GM21447 (cell line): Measurements from ENCODE around the gene LYPD4.

Source experiments
- ATAC-seq: cut with Tn5 transposase; IDR thresholded peaks from one replicate; pipeline ENCODE4 v1.9.1; 2021; ENCODE audit not compliant: unreplicated experiment

Gene LYPD4, protein sequence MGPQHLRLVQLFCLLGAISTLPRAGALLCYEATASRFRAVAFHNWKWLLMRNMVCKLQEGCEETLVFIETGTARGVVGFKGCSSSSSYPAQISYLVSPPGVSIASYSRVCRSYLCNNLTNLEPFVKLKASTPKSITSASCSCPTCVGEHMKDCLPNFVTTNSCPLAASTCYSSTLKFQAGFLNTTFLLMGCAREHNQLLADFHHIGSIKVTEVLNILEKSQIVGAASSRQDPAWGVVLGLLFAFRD

DNA sequence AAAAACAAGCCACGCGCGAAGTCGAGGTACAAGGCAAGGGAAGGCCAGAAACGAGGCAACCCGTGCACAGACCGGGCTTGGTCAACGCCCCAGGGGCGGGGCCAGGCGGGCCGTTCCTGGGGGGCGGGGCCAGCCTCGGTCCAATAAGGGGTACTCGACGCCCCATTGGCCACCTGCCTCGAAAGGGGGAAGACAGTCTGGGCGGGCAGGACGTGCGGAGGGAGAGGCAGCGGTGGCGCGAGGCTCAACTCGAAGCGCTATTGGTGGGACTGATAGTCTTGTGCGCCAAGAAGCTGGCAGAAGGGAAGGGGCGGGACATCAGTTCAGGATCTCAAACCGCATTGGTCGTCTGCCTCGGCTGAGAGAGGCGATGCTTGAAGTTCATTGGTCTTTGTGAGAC lies at the start of gene LYPD4:
Gene LYPD4 (minus strand): TSS at position 83 of the 400 bp plus-strand sequence. CDS start 5,398 bp downstream, outside the sequence.
- ATAC-seq, result no peak

DNA sequence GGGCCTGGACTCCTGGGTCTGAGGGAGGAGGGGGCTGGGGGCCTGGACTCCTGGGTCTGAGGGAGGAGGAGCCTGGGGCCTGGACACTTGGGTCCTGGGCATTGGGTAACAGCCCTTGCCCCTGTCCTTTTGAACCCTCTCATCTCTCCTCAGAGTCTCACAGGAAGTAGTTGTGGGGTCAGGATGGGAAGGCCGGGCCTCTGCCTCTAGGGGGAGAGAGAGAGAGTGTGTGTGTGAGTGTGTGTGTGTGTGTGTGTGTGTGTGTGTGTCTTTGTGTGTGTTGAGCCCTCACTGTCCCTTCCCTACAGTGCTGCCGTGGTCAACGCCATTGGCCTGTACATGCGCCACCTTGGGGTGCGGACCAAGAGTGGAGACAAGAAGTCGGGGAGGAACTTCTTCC lies 49.4 kb upstream of the LYPD4 start:
- ATAC-seq, result no peak

DNA sequence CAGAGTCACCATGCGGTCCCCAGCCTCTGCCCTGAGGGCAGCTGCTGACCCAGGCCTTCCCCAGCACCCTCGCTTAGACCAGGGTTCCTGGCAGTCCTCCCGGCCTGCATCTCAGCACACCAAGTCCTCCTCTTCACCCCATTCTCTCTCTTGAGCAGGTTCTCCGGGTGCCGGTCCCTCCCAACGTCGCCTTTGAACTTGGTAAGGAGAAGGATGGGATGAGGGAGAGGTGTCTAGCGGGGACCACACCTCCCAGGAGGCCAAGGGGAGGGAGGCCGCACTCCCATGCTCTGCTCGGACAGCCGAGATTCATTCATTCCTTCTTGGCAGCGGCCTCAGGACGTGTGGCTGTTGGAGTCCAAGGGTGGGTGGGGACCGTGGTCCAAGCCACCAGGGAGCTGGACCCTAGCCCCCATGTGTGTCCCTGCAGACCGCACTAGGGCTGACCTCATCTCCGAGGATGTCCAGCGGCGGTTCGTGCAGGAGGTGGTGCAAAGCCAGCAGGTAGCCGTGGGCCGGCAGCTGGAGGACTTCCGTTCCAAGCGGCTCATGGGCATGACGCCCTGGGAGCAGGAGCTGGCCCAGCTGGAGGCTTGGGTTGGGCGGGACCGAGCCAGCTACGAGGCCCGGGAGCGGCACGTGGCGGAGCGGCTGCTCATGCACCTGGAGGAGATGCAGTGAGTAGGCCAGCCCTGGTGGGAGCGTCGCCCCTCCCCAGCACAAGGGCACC lies 47.9 kb upstream of the LYPD4 start:
- no peak for ATAC-seq

DNA sequence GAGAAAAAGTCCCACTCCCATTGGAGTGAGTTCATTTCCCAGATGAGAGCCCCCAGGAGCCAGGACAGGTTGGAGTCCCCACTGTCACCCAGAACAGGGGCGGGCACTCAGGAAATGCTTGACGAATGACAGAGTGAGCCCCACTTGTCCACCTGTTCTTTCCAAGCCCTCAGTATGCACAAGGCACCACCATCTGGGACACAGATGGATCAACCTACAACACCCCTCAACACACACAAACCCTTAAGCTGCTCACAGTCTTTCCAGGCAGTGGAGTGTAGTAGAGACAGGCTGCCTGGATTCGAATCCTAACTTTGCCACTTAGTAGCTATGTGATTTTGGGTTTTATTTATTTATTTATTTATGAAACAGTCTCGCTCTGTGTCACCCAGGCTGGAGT lies 46.5 kb upstream of the LYPD4 start:
- no peak for ATAC-seq

DNA sequence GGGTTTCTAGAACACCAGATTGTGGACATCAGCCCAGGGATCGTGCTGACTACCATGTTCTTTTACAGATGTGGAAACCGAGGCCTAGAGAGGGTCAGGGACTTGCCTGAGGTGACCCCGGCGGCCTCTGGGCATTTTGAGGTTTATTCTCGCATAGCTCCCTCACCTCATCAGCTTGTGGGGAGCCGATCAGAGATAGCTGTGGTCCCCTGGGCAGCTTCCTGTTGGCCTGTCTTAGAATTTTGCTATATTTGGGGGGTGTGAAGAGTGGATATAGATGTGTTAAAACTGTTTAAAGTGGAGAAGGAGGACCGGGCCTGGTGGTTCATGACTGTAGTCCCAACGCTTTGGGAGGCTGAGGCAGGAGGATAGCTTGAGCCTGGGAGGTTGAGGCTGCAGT lies 45.4 kb upstream of the LYPD4 start:
- no peak for ATAC-seq

DNA sequence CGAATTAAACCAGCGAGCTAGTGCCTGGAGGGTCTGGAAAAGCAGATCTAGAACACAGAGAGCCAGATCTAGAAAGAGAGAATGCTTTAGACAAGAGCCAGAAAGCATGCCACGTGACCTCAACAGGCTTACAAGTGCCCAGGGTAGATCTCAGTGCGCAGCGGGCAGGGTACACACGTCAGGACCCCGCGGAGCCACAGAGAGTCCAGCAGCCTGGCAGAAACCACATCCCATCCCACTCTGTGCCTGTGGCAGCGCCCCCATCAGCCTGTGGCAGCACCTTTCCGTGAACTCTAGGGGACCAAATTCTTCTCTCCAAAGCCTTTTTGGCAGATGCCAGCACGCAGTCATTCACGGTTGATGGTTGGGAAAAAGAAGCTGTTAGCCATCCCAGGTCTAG lies 44.4 kb upstream of the LYPD4 start:
- ATAC-seq, result no peak

DNA sequence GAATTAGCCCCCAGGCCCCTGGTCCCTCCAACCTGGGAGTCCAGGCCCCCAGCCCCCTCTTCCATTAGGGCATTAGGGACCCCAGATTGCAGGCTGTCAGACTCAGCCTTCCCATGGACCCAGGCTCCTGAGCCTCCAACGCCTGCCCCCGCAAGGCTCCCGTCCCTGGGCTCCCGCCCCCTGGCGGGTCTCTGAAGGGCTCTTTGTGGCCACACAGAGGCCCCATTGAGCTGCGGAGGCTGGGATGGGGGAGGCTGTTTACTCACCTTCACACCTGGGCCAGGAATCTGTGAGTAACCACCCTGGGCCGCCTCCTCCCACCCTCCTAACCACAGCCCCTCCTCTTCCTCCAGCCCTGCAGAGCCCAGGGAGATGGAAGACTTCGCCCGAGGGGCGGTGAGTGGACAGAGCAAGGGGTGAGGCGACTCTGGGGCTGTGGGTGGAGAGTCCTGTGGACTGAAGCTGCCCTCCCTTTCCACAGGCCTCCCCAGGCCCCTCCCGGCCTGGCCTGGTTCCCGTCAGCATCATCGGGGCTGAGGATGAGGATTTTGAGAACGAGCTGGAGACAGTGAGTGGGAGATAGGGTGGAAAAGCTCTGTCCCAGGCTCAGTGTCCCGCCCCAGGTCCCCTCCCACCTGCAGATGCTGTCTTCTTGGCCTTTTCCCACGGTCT lies 43.4 kb upstream of the LYPD4 start:
- no peak for ATAC-seq

DNA sequence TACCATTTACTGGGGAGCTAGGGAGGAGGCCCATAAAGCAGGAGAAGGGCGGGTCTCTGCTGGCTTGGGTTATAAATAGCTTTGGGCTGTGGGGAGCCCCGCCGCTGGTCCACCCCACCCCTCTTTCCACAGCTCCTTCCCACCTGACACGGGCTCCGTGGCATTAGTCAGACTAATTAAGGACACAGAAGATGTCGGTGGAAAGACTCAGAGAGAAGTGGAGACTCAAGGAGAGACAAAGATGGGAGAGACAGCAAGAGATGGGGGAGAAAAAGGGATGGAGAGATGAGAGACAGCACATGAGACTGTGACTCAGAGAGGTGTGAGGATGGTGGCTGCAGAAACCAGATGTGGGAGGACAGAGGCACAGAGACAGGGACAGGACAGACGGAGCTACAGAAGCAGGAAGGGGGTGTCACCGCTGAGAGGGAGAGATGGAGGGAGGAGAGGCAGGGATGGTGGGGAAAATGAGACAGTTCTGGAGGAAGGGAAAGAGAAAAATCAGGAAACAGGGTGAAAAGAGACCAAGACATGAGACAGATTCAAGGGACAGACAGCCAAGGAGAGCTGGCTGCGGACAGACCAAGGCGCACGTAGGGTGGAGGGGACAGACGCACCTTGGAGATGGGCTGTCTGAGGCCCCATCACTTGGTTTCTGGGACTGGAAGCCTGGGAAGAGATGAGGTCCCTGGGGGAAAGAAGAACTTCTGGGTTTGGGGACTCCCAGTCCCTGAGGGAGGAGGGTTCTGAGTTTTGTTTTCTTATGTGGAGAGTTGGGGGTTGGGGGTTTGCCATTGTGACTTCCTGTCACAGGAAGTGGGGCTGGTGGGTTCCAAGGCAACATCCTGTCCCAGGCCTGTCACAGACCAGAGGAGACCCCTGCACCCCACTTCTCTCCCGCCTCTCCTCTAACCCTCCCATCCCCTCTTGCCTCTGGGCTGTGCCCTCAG lies 42.6 kb upstream of the LYPD4 start:
- ATAC-seq, result no peak

DNA sequence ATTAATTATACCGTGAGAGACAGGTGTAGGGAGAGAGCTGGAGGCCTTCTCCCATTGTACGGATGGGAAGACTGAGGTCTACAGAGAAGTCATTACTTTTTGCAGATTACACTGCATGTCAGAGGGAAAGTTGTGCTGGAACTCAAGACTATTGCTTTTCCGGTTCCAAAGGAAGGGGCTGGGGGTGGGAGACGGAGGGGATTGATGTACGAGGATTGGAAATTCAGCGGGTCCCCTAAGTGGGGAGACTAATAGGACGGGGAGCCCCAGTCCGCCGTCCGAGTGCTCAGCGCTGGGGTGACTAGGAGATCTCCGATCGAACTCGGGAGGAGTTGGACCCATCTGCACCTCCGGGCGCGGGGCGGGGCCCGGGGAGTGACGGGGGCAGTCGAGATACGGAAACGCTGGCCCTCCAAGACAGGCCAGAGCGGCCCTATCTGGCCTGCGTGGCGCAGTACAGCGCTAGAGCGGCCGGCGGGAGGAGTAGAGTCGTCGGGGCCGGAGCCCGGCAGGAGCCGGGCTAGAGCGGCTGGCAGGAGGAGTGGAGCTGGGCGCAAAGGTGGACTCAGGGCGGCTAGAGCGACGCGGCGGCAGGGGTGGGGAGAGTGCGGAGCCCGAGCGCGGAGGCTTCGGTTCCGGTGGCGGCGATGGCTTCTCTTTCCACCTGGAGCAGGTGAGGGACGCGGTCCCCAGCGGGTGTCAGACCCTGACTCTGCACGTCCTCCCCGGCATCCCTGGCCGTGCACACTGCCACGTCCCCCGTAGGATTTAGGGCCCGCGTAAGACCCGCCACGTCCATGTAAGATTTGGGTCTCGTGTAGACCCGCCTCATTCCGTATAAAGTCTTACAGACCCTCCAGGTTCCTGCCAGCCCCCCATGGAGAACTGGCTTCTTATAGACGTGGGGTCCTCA lies 39.6 kb upstream of the LYPD4 start:
- peak; percentile 65 for ATAC-seq

DNA sequence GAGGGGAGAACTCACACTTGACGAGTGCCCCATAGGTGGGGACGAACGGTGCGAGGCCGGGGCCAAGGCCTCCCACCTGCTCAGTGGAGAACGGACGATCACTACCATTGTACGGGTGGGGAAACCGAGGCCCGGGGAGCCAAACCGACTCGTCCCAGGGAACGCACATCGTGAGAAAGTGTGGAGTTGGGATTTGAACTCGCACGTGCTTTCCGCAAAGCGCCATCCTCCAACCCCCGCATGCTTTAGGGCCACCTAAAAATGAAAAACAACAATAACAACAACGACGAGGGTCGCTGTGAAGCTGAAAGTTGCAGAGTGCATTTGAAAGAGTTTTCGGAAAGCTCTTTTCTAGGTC lies 39.0 kb upstream of the LYPD4 start:
- ATAC-seq, result no peak

DNA sequence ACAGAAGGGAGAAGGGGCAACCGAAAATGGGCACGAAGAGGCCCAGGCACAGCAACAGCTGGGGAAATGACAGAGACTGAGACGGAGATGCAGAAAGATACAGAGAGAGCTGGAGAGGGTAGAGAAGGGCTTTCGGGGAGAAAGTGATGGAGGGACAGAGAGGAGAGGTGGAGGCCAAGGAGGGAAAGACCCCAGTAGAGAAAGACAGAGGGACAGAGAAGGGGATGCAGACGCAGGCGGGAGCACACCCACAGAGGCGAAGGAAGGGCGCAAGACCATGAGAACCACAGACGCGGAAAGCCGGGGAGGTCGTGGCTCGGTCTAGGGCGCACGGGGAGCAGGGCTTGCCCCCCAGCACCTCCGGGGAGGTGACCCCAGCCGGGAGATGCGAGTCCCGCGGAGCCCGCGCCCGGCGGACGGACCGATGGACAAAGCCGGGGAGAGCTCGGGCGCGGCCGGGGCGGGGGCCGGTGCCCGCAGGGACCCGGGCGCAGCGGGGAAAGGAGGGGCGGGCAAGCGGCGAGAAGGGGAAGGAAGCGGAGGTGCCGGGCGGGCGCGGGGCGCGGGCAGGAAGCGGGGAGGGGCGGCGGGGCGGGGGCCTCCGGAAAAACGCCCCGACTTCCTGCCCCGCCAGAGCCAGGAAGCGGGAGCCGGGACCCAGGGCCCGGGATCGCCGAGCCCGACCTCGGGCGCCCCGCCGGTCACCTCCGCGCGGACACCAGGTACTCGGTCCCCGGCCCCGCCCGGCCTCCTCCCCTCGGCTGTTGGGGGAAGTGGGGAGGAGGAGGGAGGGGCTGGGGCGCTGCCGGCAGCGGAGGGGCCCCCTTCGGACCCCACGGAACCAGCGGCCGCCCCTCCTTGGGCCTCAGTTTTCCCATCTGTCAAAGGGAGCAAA lies 38.3 kb upstream of the LYPD4 start, which contains the start of gene ARHGEF1:
Gene ARHGEF1 (plus strand): TSS at position 617 of the 895 bp plus-strand sequence. CDS start 4,899 bp downstream, outside the sequence.
- ATAC-seq, result no peak

DNA sequence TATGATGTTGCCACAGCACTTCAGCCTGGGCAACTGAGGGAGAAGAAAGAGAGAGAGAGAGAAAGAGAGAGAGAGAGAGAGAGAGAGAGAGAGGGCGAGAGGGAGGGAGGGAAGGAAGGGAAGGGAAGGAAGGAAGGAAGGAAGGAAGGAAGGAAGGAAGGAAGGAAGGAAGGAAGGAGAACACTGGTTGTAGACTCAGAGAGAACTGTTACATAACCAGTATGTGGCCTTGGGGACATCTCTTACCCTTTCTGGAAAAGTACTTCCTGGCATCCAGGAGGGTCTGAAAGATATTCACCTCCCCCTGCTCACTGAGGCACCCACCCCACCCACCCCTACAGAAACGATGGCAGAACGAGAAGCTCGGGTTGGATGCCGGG lies 35.8 kb upstream of the LYPD4 start:
- no peak for ATAC-seq

DNA sequence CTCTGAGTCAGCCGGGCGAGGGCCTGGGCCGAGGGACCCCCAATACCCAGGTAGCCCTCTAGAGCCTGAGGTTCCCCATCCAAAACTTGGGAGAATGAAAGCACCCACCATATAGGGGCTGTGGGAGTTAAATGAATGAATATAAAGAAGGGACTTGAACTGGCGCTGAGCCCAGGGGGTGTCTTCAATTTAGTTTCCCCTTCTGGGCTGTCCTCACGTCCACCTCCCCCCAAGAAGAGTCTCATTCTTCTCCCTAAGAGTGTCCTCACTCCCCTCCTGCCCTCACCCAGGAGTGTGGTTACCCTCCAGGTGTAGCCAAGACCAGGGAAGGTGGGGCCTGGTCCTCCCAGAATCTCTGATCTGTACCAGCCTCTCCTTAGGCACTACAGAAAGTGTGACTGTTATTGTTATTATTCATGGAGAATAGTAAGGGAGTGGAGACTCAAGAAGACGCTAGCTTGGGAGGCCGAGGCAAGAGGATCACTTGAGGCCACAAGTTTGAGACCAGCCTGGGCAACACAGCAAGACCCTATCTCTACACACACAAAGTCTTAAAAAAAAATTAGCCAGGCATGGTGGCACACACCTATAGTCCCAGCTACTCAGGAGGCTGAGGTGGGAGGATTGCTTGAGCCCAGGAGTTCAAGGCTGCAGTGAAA lies 35.3 kb upstream of the LYPD4 start:
- no peak for ATAC-seq

DNA sequence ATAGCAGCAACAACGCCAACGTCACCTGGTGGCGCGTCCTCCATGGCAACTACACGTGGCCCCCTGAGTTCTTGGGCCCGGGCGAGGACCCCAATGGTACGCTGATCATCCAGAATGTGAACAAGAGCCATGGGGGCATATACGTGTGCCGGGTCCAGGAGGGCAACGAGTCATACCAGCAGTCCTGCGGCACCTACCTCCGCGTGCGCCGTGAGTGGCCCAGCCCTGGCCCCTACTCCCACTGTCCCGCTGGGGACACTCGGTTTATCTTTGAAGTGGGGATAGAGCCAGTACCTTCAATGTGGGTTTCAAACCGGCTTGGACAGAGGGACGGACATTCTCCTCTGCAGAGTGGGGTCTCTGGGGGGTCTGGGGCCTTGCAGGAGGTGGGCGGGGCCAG lies 34.6 kb upstream of the LYPD4 start:
- ATAC-seq, result no peak

DNA sequence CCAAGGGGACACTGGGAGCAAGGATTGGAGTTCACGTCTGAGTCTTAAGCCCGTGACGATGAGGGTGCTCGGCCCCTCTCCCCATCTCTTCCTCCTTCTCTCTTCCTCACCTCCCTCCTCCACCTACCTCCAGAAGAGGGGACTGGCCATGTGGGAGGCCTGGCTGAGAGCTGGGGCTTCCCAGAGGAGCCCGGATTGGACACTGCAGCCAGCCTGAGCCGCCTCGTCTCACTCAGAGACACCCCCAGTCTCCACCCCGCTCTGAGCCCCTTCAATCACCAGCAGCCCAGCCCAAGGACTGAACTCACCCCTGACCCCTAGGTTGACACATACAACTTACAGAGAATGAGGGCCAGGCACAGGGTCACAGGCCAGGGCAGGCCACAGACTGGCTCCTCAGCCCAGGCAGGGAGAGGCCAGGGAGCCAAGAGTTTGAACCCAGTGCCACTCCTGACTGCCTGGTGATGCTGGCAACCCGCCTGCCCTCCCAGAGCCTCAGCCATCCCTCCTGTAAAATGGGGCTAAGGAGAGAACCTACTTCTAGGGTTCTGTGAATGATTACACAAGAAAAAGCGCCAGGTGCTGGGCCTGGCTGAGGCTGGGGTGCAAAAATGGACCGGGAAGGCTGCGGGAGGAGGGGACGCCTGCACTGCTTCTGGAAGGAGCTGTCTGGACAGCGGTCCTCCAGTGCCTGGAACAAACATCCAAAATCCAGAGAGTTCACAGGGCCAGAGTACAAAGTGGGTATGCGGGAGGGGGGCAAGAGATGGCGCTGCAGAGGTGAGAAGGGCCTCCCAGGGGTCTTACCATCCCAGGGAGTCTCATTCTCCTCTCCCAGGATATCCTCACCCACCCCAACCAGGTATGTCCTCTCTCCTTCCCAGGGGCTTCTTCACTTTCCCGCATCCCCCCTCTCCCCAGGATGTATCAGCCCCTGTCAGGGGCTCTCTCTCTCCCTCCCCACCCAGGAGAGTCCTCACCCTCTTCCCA lies 33.7 kb upstream of the LYPD4 start:
- no peak for ATAC-seq

DNA sequence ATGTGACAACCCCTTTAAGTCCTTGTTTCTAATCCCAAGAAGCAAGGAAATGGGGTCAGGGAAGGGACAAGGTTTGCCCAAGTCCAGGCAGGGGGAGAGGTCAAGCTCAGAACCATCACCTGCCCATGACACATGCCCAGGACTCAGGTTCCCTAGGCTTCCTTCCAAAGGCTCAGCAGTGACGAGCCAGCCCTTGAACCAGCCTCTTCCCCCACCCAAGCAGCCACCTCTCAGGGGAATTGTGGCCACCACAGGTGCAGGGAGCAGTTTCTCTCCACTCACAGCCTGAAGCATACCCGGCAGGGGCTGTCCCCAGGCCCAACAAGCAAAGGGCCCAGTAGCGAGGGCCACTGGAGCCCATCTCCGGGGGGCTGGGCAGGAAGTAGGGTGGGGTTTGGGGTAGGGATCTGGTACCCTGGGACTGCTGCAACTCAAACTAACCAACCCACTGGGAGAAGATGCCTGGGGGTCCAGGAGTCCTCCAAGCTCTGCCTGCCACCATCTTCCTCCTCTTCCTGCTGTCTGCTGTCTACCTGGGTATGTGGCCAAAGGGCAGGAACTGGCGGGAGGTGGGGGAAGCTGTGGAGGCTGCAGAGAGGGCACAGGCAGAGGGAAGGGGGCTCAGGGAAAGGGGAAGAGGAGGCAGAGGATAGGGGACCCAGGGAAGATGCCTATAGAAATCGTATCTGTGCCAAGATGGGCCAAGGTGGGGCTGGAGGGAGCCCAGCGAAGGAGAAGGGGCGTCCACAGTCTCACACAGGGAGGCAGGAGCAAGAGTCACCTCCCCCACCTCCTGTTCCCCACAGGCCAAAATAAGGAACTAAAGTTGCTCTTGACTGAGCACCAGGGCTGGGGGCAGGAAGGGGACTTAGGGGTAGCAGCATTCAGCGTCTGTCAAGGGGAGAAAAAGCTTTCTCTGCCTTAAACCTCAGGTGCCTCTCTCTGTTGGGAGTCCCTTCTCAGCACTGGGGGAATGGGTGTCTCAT lies 32.7 kb upstream of the LYPD4 start, which contains the start of gene CD79A:
Gene CD79A (plus strand): TSS at position 433 of the 986 bp plus-strand sequence. CDS start 26 bp downstream, at position 459.
- peak; percentile 75 for ATAC-seq
